Measurements from ENCODE around the gene GPX4. TPM values are rescaled to one million over a fixed set of nuclear protein-coding genes. Genes with fewer than 3 reads are reported as not detected.
A peak's percentile ranks its signal among the peaks of the same experiment; 100 is the strongest.

Gene GPX4
- total RNA-seq, 4 donors from 2014 or later = 616 to 907 (median 819) TPM

GRCh38 chr19:1062387-1063029, 41.3 kb upstream of the GPX4 start:
- peaks cover 12 to 35% (median 21%) of the 10 kb centered on the region in 3 donors for H3K27me3 ChIP-seq
- in situ Hi-C loops (cut with MboI; ENCODE audit: low sequenced_read_pairs in 4 of 4) = no loop called here
- ATAC-seq (no peak), DNase-seq (no peak)
- TF ChIP-seq CTCF (IDR thresholded peaks at IDR 0.05 in 4 of 5, conservative IDR thresholded peaks at IDR 0.05 in 1 of 5) = no peak
- no peak for TF ChIP-seq POLR2A (IDR thresholded peaks at IDR 0.05)
- peaks cover 0 to 14% (median 2%) of the 10 kb centered on the region in 3 donors for H3K9me3 ChIP-seq
- H3K4me1 ChIP-seq = peaks cover 4 to 14% of the 10 kb centered on the region in 2 donors
- no peak overlapping the region for H3K4me3 ChIP-seq
- no peak overlapping the region for H3K27ac ChIP-seq
- intact Hi-C loops (cut with DNase I; ENCODE audit: low total_unique reads) = no loop called here
- peaks cover 0 to 24% of the 10 kb centered on the region in 2 donors for H3K36me3 ChIP-seq

- Histone ChIP-seq H3K4me1 (peaks cover 4 to 18% of the 10 kb centered on the region in 2 donors), H3K27ac (no peak overlapping the region), H3K4me3 (no peak overlapping the region), H3K9me3 (peaks cover 0 to 6% (median 0%) of the 10 kb centered on the region in 3 donors), H3K36me3 (peaks cover 0 to 16% of the 10 kb centered on the region in 2 donors), H3K27me3 (peaks cover 20 to 42% (median 29%) of the 10 kb centered on the region in 3 donors)
- intact Hi-C loops (cut with DNase I; ENCODE audit: low total_unique reads) (no loop called here), in situ Hi-C loops (cut with MboI; ENCODE audit: low sequenced_read_pairs in 4 of 4) (no loop called here)
- DNase-seq (no peak), ATAC-seq (no peak)
- TF ChIP-seq CTCF (IDR thresholded peaks at IDR 0.05 in 4 of 5, conservative IDR thresholded peaks at IDR 0.05 in 1 of 5) (no peak), POLR2A (IDR thresholded peaks at IDR 0.05) (no peak)
Measured at GRCh38 chr19:1063030-1063908, 40.5 kb upstream of the GPX4 start.

- no peak overlapping the region for H3K27ac ChIP-seq
- peaks cover 26 to 51% (median 37%) of the 10 kb centered on the region in 3 donors for H3K27me3 ChIP-seq
- no peak for DNase-seq
- ATAC-seq = no peak
- no peak for TF ChIP-seq POLR2A (IDR thresholded peaks at IDR 0.05)
- no peak for TF ChIP-seq CTCF (IDR thresholded peaks at IDR 0.05 in 4 of 5, conservative IDR thresholded peaks at IDR 0.05 in 1 of 5)
- peaks cover 0 to 8% of the 10 kb centered on the region in 2 donors for H3K36me3 ChIP-seq
- intact Hi-C loops (cut with DNase I; ENCODE audit: low total_unique reads) = no loop called here
- in situ Hi-C loops (cut with MboI; ENCODE audit: low sequenced_read_pairs in 4 of 4) = no loop called here
- H3K4me3 ChIP-seq = no peak overlapping the region
- H3K9me3 ChIP-seq = no peaks in the 10 kb centered on the region
- H3K4me1 ChIP-seq = peaks cover 4 to 18% of the 10 kb centered on the region in 2 donors
Measured at GRCh38 chr19:1063909-1064660, 39.7 kb upstream of the GPX4 start.

GRCh38 chr19:1064661-1065605, 38.9 kb upstream of the GPX4 start:
- in situ Hi-C loops (cut with MboI; ENCODE audit: low sequenced_read_pairs in 4 of 4) = no loop called here
- no peaks in the 10 kb centered on the region for H3K9me3 ChIP-seq
- no peaks in the 10 kb centered on the region for H3K36me3 ChIP-seq
- intact Hi-C loops (cut with DNase I; ENCODE audit: low total_unique reads) = no loop called here
- TF ChIP-seq CTCF (IDR thresholded peaks at IDR 0.05 in 4 of 5, conservative IDR thresholded peaks at IDR 0.05 in 1 of 5) (peak; percentile 52 to 84 (median 64)), POLR2A (IDR thresholded peaks at IDR 0.05) (no peak)
- no peak overlapping the region for H3K4me3 ChIP-seq
- peaks cover 34 to 59% (median 45%) of the 10 kb centered on the region in 3 donors for H3K27me3 ChIP-seq
- H3K27ac ChIP-seq = no peak overlapping the region
- DNase-seq (no peak), ATAC-seq (peak; percentile 53 to 65)
- peaks cover 4 to 18% of the 10 kb centered on the region in 2 donors for H3K4me1 ChIP-seq
